Endothelial cell (in vitro differentiated cells): Measurements from ENCODE around the gene HS6ST3. TPM values are rescaled to one million over a fixed set of nuclear protein-coding genes. Genes with fewer than 3 reads are reported as not detected.

ENCODE experiments used
- DNase-seq: peaks from one replicate; pipeline ENCODE4 v3.0.0; 2021; ENCODE audit warnings: low spot score
- H3K27ac Mint-ChIP-seq: one replicate; pipeline ENCODE4 v1.8.0; 2021; ENCODE audit warnings: mixed read lengths, inconsistent platforms; ENCODE audit not compliant: unreplicated experiment
- H3K27me3 Mint-ChIP-seq: one replicate; pipeline ENCODE4 v1.8.0; 2021; ENCODE audit warnings: mild to moderate bottlenecking, moderate library complexity, mixed read lengths, inconsistent platforms; ENCODE audit not compliant: unreplicated experiment
- H3K36me3 Mint-ChIP-seq: one replicate; pipeline ENCODE4 v1.8.0; 2021; ENCODE audit warnings: mild to moderate bottlenecking, low read depth, mixed read lengths, inconsistent platforms; ENCODE audit not compliant: unreplicated experiment
- H3K4me1 Mint-ChIP-seq: one replicate; pipeline ENCODE4 v1.8.0; 2021; ENCODE audit warnings: mild to moderate bottlenecking, mixed read lengths, inconsistent platforms; ENCODE audit not compliant: unreplicated experiment
- H3K4me3 Mint-ChIP-seq: one replicate; pipeline ENCODE4 v1.8.0; 2021; ENCODE audit warnings: mild to moderate bottlenecking, mixed read lengths, inconsistent platforms; ENCODE audit not compliant: unreplicated experiment
- H3K9me3 Mint-ChIP-seq: one replicate; pipeline ENCODE4 v1.8.0; 2021; ENCODE audit warnings: mixed read lengths, inconsistent platforms; ENCODE audit not compliant: unreplicated experiment
- CTCF ChIP-seq: fragments of 200-600 bp; sonication (generic); IDR thresholded peaks from one replicate; pipeline ENCODE4 v1.5.0; 2021; ENCODE audit warnings: antibody characterized with exemption; ENCODE audit not compliant: unreplicated experiment
- total RNA-seq: library from RNA; stranded (reverse); fragmentation: NEBNext Ultra II Directional; extraction: Animal tissue kit (Norgen Biotek cat#: 25700); gene quantifications from one replicate; pipeline ENCODE4 v1.2.1, GENCODE V29; 2021; ENCODE audit not compliant: unreplicated experiment

HS6ST3 gene
- total RNA-seq, 1 donor from 2014 or later, result 1.9 TPM

GRCh38 chr13:96794669-96795068 lies 704.8 kb downstream of the HS6ST3 start:
- no peaks in the 10 kb centered on the region for H3K27me3 Mint-ChIP-seq
- no peak for TF ChIP-seq CTCF
- no peaks in the 10 kb centered on the region for H3K36me3 Mint-ChIP-seq
- DNase-seq, result no peak
- peaks cover 4% of the 10 kb centered on the region for H3K4me1 Mint-ChIP-seq
- H3K9me3 Mint-ChIP-seq, result no peaks in the 10 kb centered on the region
- no peak overlapping the region for H3K27ac Mint-ChIP-seq
- H3K4me3 Mint-ChIP-seq, result no peak overlapping the region

- Mint-ChIP-seq H3K4me3 (no peak overlapping the region), H3K4me1 (peaks cover 4% of the 10 kb centered on the region), H3K36me3 (no peaks in the 10 kb centered on the region), H3K9me3 (no peaks in the 10 kb centered on the region), H3K27ac (no peak overlapping the region), H3K27me3 (no peaks in the 10 kb centered on the region)
- TF ChIP-seq CTCF, result peak; percentile 1
- DNase-seq, result peak; percentile 8
These were observed 705.8 kb downstream of the HS6ST3 start for GRCh38 chr13:96795670-96796069.

- Mint-ChIP-seq H3K9me3 (no peaks in the 10 kb centered on the region), H3K27me3 (peaks cover 2% of the 10 kb centered on the region), H3K4me1 (peaks cover 4% of the 10 kb centered on the region), H3K36me3 (no peaks in the 10 kb centered on the region), H3K4me3 (no peak overlapping the region), H3K27ac (no peak overlapping the region)
- no peak for DNase-seq
- TF ChIP-seq CTCF, result no peak
These were observed 706.3 kb downstream of the HS6ST3 start for GRCh38 chr13:96796091-96796633.

- peaks cover 4% of the 10 kb centered on the region for H3K4me1 Mint-ChIP-seq
- peaks cover 2% of the 10 kb centered on the region for H3K27me3 Mint-ChIP-seq
- no peak overlapping the region for H3K27ac Mint-ChIP-seq
- no peak overlapping the region for H3K4me3 Mint-ChIP-seq
- TF ChIP-seq CTCF, result no peak
- no peak for DNase-seq
- no peaks in the 10 kb centered on the region for H3K9me3 Mint-ChIP-seq
- no peaks in the 10 kb centered on the region for H3K36me3 Mint-ChIP-seq
These were observed 707.2 kb downstream of the HS6ST3 start for GRCh38 chr13:96797136-96797535.

- no peaks in the 10 kb centered on the region for H3K9me3 Mint-ChIP-seq
- H3K27me3 Mint-ChIP-seq, result peaks cover 2% of the 10 kb centered on the region
- no peak overlapping the region for H3K27ac Mint-ChIP-seq
- DNase-seq, result no peak
- no peaks in the 10 kb centered on the region for H3K4me1 Mint-ChIP-seq
- H3K4me3 Mint-ChIP-seq, result no peak overlapping the region
- no peaks in the 10 kb centered on the region for H3K36me3 Mint-ChIP-seq
- no peak for TF ChIP-seq CTCF
These were observed 713.7 kb downstream of the HS6ST3 start for GRCh38 chr13:96803456-96804100.
